GM21528 (cell line): ENCODE measurements around the gene GRHPR.
A peak's percentile ranks its signal among the peaks of the same experiment; 100 is the strongest.
"Not testable (repeated sequence)": the region's sequence is repeated elsewhere in the genome, so short reads cannot be mapped to it uniquely, and the experiment has no call there.

ENCODE experiments used
- ATAC-seq: cut with Tn5 transposase; IDR thresholded peaks from one replicate; pipeline ENCODE4 v1.9.1; 2021; ENCODE audit warnings: mild to moderate bottlenecking, moderate library complexity; ENCODE audit not compliant: unreplicated experiment, low FRiP score

The GRHPR gene

GRCh38 chr9:37474438-37474837 lies 51.9 kb downstream of the GRHPR start:
- ATAC-seq, result no peak

GRCh38 chr9:37476930-37477329 lies 54.4 kb downstream of the GRHPR start:
- ATAC-seq, result no peak

GRCh38 chr9:37477443-37477842 lies 54.9 kb downstream of the GRHPR start:
- not testable (repeated sequence) for ATAC-seq

- ATAC-seq, result not testable (repeated sequence)
Measured at GRCh38 chr9:37477987-37478619, 55.6 kb downstream of the GRHPR start.

- ATAC-seq, result no peak
Measured at GRCh38 chr9:37480759-37481158, 58.3 kb downstream of the GRHPR start.

GRCh38 chr9:37485389-37486255 lies 63.1 kb downstream of the GRHPR start, which contains the start of gene POLR1E:
Gene POLR1E (plus strand): TSS chr9:37485948. CDS start chr9:37486048, 100 bp downstream.
- peak; percentile 95 for ATAC-seq

GRCh38 chr9:37486256-37486615 lies 63.7 kb downstream of the GRHPR start:
- no peak for ATAC-seq
